HUES64 (cell line): ENCODE measurements around the gene SYNGAP1.

ENCODE experiments used
- H3K27ac ChIP-seq: 2 replicates; pipeline ENCODE4 v1.7.0; 2013; ENCODE audit warnings: low read depth, low read length, inconsistent platforms
- H3K27me3 ChIP-seq: 2 replicates; pipeline ENCODE4 v1.6.1; 2013; ENCODE audit warnings: mild to moderate bottlenecking, low read length; ENCODE audit not compliant: insufficient read depth
- H3K36me3 ChIP-seq: 2 replicates; pipeline ENCODE4 v1.6.1; 2013; ENCODE audit warnings: mild to moderate bottlenecking, low read length; ENCODE audit not compliant: insufficient read depth
- H3K4me1 ChIP-seq: 2 replicates; pipeline ENCODE4 v1.6.1; 2013; ENCODE audit warnings: mild to moderate bottlenecking, low read length, moderate library complexity; ENCODE audit not compliant: insufficient read depth
- H3K4me3 ChIP-seq: 2 replicates; pipeline ENCODE4 v1.5.1; 2013; ENCODE audit warnings: mild to moderate bottlenecking, low read length, moderate library complexity
- H3K9ac ChIP-seq: 2 replicates; pipeline ENCODE4 v1.6.1; 2013; ENCODE audit warnings: mild to moderate bottlenecking, low read depth, low read length
- H3K9me3 ChIP-seq: 2 replicates; pipeline ENCODE4 v1.6.1; 2013; ENCODE audit warnings: low read depth, low read length; ENCODE audit not compliant: insufficient read depth
- WGBS: fragments of 150-250, 120-280 bp; methylation state at CpG from one replicate; pipeline ENCODE4 v1.1.7; 2013; ENCODE audit warnings: missing lambda C conversion rate; 5-methylcytosine and 5-hydroxymethylcytosine counted together

SYNGAP1 gene

DNA sequence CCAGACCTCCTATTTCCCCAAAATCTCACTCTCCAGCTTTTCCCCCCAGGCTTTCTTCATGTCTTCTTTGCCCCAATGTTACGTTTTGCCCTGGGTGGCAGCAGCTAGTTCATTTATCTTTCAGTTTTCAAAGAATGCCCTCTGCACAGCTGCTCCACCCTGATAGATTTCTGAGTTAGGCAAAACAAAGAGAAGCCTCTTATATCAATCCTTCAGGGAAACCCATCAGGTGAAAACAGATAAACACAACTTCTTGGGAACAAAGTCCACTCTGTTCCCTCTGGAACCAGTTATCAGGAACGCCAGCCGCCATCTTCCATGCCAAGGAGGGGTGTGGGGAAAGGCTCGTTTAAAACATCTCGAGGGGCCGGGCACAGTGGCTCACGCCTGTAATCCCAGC lies 68.5 kb downstream of the SYNGAP1 start:
- WGBS = 89% methylated on average over 7 of the region's 7 CpGs

DNA sequence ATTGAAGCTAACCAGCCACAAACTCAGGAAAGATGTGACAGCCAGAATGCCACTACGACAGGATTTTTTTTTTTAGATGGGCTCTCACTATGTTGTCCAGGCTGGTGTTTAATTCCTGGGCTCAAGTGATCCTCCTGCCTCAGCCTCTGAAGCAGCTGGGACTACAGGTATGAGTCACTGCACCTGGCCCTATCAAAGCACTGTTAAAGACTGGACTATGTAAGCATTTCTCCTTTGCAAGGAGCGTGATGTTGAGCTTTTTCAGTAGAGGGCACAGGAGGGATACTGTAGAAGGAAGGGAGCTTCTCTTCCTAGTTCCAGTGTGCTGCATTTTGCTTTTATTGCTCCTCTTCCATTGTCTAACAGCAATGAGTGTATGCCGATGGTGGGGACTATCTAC lies 70.3 kb downstream of the SYNGAP1 start:
- Histone ChIP-seq H3K27ac (no peak overlapping the region), H3K9me3 (no peaks in the 10 kb centered on the region), H3K9ac (no peak overlapping the region), H3K27me3 (peaks cover 2% of the 10 kb centered on the region; the same call in 1 of the 2 replicates), H3K36me3 (no peaks in the 10 kb centered on the region), H3K4me3 (no peak overlapping the region), H3K4me1 (peaks cover 4% of the 10 kb centered on the region; the same call in 1 of the 2 replicates)
- 94% methylated on average over 3 of the region's 3 CpGs for WGBS

More for the DNA sequence above, 68.5 kb downstream of the SYNGAP1 start:
- Histone ChIP-seq H3K36me3 (no peaks in the 10 kb centered on the region), H3K9ac (no peak overlapping the region), H3K27ac (no peak overlapping the region), H3K27me3 (peaks cover 2% of the 10 kb centered on the region; the same call in 1 of the 2 replicates), H3K4me1 (peaks cover 4% of the 10 kb centered on the region; the same call in 1 of the 2 replicates), H3K9me3 (no peaks in the 10 kb centered on the region), H3K4me3 (no peak overlapping the region)

GRCh38 chr6:33490621-33491020 lies 70.8 kb downstream of the SYNGAP1 start:
- Histone ChIP-seq H3K4me3 (no peak overlapping the region), H3K4me1 (peaks cover 4% of the 10 kb centered on the region; the same call in 1 of the 2 replicates), H3K9ac (no peak overlapping the region), H3K27me3 (peaks cover 2% of the 10 kb centered on the region; the same call in 1 of the 2 replicates), H3K27ac (no peak overlapping the region), H3K9me3 (no peaks in the 10 kb centered on the region), H3K36me3 (no peaks in the 10 kb centered on the region)
- WGBS = 88% methylated on average over 6 of the region's 6 CpGs

DNA sequence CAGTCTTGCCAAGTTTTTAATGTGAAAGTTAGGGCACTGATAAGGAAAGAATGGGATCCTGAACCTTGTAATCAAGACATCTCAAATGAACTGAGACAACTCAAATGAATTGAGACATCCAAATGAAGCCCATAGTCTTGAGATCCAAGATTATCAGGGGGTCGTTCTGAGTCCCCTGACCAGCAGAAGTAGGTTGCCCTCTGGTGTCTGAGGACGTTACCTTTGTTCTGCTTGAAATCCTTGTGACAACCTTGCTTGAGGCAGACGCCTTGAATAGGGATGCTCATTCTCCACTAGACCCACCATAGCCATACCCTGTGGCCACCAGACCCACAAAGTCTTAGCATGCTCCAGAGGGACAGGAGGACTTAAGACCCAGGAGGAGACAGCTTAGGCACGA lies 72.2 kb downstream of the SYNGAP1 start:
- 50% methylated on average over 4 of the region's 4 CpGs for WGBS
- Histone ChIP-seq H3K27ac (no peak overlapping the region), H3K27me3 (peaks cover 2% of the 10 kb centered on the region; the same call in 1 of the 2 replicates), H3K9ac (no peak overlapping the region), H3K4me1 (peaks cover 4% of the 10 kb centered on the region; the same call in 1 of the 2 replicates), H3K9me3 (no peaks in the 10 kb centered on the region), H3K36me3 (no peaks in the 10 kb centered on the region), H3K4me3 (no peak overlapping the region)

- Histone ChIP-seq H3K4me3 (no peak overlapping the region), H3K27ac (no peak overlapping the region), H3K4me1 (no peaks in the 10 kb centered on the region), H3K36me3 (no peaks in the 10 kb centered on the region), H3K27me3 (no peaks in the 10 kb centered on the region), H3K9ac (no peak overlapping the region), H3K9me3 (peaks cover 8% of the 10 kb centered on the region; the same call in 1 of the 2 replicates)
- WGBS = 98% methylated on average over 6 of the region's 7 CpGs
Observed at GRCh38 chr6:33497157-33497556, 77.3 kb downstream of the SYNGAP1 start.

- WGBS = 95% methylated on average over 23 of the region's 23 CpGs
- Histone ChIP-seq H3K4me1 (no peaks in the 10 kb centered on the region), H3K27me3 (no peaks in the 10 kb centered on the region), H3K4me3 (no peak overlapping the region), H3K9me3 (peaks cover 12% of the 10 kb centered on the region; the same call in 1 of the 2 replicates), H3K36me3 (no peaks in the 10 kb centered on the region), H3K27ac (no peak overlapping the region), H3K9ac (no peak overlapping the region)
Observed at GRCh38 chr6:33502486-33502885, 82.6 kb downstream of the SYNGAP1 start.

DNA sequence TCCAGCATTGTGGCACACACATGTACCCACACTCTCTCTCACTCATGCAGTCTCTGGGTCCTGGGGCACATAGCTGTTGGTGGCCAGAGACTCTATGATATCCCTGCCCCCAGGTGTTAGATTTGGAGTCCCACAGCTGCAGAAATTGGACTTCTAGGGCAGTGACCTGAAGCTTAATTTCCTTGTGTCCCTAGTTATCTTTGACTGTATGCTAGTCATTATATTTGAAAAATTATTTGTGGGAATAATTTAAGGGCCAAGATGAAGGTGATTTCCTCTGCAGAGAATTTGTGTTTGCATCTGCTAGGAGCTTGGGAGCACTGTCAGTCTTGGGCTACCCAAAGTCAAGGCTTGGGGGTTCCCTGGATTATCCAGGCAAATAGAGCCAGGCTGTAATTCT lies 84.6 kb downstream of the SYNGAP1 start:
- Histone ChIP-seq H3K4me3 (no peak overlapping the region), H3K9ac (no peak overlapping the region), H3K27ac (no peak overlapping the region), H3K27me3 (no peaks in the 10 kb centered on the region), H3K36me3 (no peaks in the 10 kb centered on the region), H3K9me3 (peaks cover 12% of the 10 kb centered on the region; the same call in 1 of the 2 replicates), H3K4me1 (peaks cover 7% of the 10 kb centered on the region; the same call in 1 of the 2 replicates)
